Liver (tissue), 9 donors: ENCODE data around the gene CASP9. TPM values are rescaled to one million over a fixed set of nuclear protein-coding genes. Genes with fewer than 3 reads are reported as not detected.

Source experiments
- DNase-seq: peaks from one replicate; pipeline ENCODE4 v3.0.0-alpha.2; 2017; ENCODE audit warnings: low spot score
- H3K27ac ChIP-seq, 2 donors: one replicate each; pipeline ENCODE4 v1.7.0; 2013; ENCODE audit warnings: inconsistent platforms in 2 of 2, low read length in 2 of 2, control low read depth in 1 of 2, low read depth in 1 of 2, mild to moderate bottlenecking in 1 of 2
- H3K27me3 ChIP-seq, 4 donors: one replicate each; pipeline versions ENCODE4 v1.6.1 to v1.7.0; 2013; ENCODE audit warnings: low read length in 3 of 4, inconsistent platforms in 1 of 4, mild to moderate bottlenecking in 1 of 4, moderate library complexity in 1 of 4; ENCODE audit not compliant: control insufficient read depth in 4 of 4, insufficient read depth in 4 of 4
- H3K36me3 ChIP-seq, 4 donors: one replicate each; pipeline versions ENCODE4 v1.6.1 to v1.7.0; 2013; ENCODE audit warnings: low read length in 3 of 4, mild to moderate bottlenecking in 3 of 4, low read depth in 1 of 4, moderate library complexity in 1 of 4; ENCODE audit not compliant: control insufficient read depth in 4 of 4, insufficient read depth in 3 of 4
- H3K4me1 ChIP-seq, 4 donors: one replicate each; pipeline versions ENCODE4 v1.6.1 to v1.7.0; 2013; ENCODE audit warnings: low read length in 3 of 4, mild to moderate bottlenecking in 3 of 4, moderate library complexity in 1 of 4; ENCODE audit not compliant: control insufficient read depth in 4 of 4, insufficient read depth in 4 of 4
- H3K4me3 ChIP-seq, 3 donors: one replicate each; pipeline versions ENCODE4 v1.6.1 to v1.7.0; 2013; ENCODE audit warnings: low read length in 3 of 3, control low read depth in 1 of 3, low read depth in 1 of 3, mild to moderate bottlenecking in 1 of 3
- H3K9ac ChIP-seq, 2 donors: one replicate each; pipeline ENCODE4 v1.7.0; 2013; ENCODE audit warnings: low read length in 2 of 2, mild to moderate bottlenecking in 2 of 2, moderate library complexity in 2 of 2, control low read depth in 1 of 2, low read depth in 1 of 2
- H3K9me3 ChIP-seq, 4 donors: one replicate each; pipeline versions ENCODE4 v1.6.1 to v1.7.0; 2013; ENCODE audit warnings: low read length in 3 of 4; ENCODE audit not compliant: control insufficient read depth in 4 of 4
- FOXA1 ChIP-seq: IDR thresholded peaks from 2 replicates; pipeline ENCODE4 v1.6.1; 2016; ENCODE audit warnings: antibody characterized with exemption
- FOXA2 ChIP-seq: IDR thresholded peaks from 2 replicates; pipeline ENCODE4 v1.6.1; 2016; ENCODE audit warnings: antibody characterized with exemption
- HNF4A ChIP-seq, 2 donors: conservative IDR thresholded peaks; 2 replicates each; pipeline ENCODE4 v1.6.1; 2016; ENCODE audit warnings: antibody characterized with exemption in 2 of 2, mild to moderate bottlenecking in 2 of 2
- HNF4G ChIP-seq: IDR thresholded peaks from 2 replicates; pipeline ENCODE4 v1.6.1; 2016; ENCODE audit warnings: antibody characterized with exemption
- JUND ChIP-seq, 2 donors: IDR thresholded peaks; 2 replicates each; pipeline ENCODE4 v1.6.1; 2016; ENCODE audit warnings: antibody characterized with exemption in 2 of 2
- NR2F2 ChIP-seq: IDR thresholded peaks from 2 replicates; pipeline ENCODE4 v1.6.1; 2016; ENCODE audit warnings: antibody characterized with exemption
- RAD21 ChIP-seq, 2 donors: IDR thresholded peaks; 2 replicates each; pipeline ENCODE4 v1.6.1; 2016; ENCODE audit warnings: antibody characterized with exemption in 2 of 2, mild to moderate bottlenecking in 2 of 2
- RXRA ChIP-seq, 2 donors: IDR thresholded peaks; 2 replicates each; pipeline ENCODE4 v1.6.1; 2017 to 2018; ENCODE audit warnings: antibody characterized with exemption in 2 of 2, mild to moderate bottlenecking in 1 of 2
- SP1 ChIP-seq: IDR thresholded peaks from 2 replicates; pipeline ENCODE4 v1.6.1; 2018; ENCODE audit warnings: antibody characterized with exemption, mild to moderate bottlenecking
- TAF1 ChIP-seq: conservative IDR thresholded peaks from 2 replicates; pipeline ENCODE4 v1.6.1; 2016; ENCODE audit warnings: antibody characterized with exemption, mild to moderate bottlenecking
- YY1 ChIP-seq: IDR thresholded peaks from 2 replicates; pipeline ENCODE4 v1.6.1; 2016; ENCODE audit warnings: antibody characterized with exemption, mild to moderate bottlenecking
- WGBS: extraction: QIAGEN DNeasy Blood & Tissue Kit; methylation state at CpG from one replicate; pipeline ENCODE4 v1.1.7; 2013; 5-methylcytosine and 5-hydroxymethylcytosine counted together
- polyA plus RNA-seq, 2 donors: library from polyadenylated mRNA; stranded (reverse) in 1 of 2; unstranded in 1 of 2; fragments of 200-250 nt in 1 of 2; fragments of >200 nt in 1 of 2; fragmentation: Nextera tagmentation in 1 of 2; extraction: Ambion mirVana in 1 of 2; gene quantifications; one replicate each; pipeline versions ENCODE4 v1.2.1 to v1.2.3, GENCODE V29; 2013 to 2015
- total RNA-seq, 2 donors: library from RNA; depleted of rRNA; stranded (reverse); fragments of >200 nt; gene quantifications; one replicate each; pipeline ENCODE4 v1.2.3, GENCODE V29; 2014
- TF ChIP-seq, protein P1 (sequence below): fragments of 150-350 bp; IDR thresholded peaks from 2 replicates; pipeline ENCODE4 v1.5.1; 2017; ENCODE audit warnings: improper control_type of control experiment, low read depth, low read length; ENCODE audit not compliant: missing input control
- TF ChIP-seq, protein P2 (sequence below): IDR thresholded peaks from 2 replicates; pipeline ENCODE4 v1.6.1; 2016; ENCODE audit warnings: antibody characterized with exemption
- TF ChIP-seq, protein P3 (sequence below): IDR thresholded peaks from 2 replicates; pipeline ENCODE4 v1.6.1; 2016; ENCODE audit warnings: antibody characterized with exemption
- TF ChIP-seq, protein P4 (sequence below): IDR thresholded peaks from 2 replicates; pipeline ENCODE4 v1.6.1; 2016; ENCODE audit warnings: antibody characterized with exemption
- TF ChIP-seq, protein P5 (sequence below): IDR thresholded peaks from 2 replicates; pipeline ENCODE4 v1.6.1; 2016; ENCODE audit warnings: antibody characterized with exemption, mild to moderate bottlenecking
- donor health status: healthy.
- donor health status: healthy.
- donor health status: healthy.
- donor health status: healthy.
- donor health status: healthy.

CASP9 gene
- total and polyA plus RNA-seq, 4 donors: 2.8 to 5.8 (median 4.3) TPM

DNA sequence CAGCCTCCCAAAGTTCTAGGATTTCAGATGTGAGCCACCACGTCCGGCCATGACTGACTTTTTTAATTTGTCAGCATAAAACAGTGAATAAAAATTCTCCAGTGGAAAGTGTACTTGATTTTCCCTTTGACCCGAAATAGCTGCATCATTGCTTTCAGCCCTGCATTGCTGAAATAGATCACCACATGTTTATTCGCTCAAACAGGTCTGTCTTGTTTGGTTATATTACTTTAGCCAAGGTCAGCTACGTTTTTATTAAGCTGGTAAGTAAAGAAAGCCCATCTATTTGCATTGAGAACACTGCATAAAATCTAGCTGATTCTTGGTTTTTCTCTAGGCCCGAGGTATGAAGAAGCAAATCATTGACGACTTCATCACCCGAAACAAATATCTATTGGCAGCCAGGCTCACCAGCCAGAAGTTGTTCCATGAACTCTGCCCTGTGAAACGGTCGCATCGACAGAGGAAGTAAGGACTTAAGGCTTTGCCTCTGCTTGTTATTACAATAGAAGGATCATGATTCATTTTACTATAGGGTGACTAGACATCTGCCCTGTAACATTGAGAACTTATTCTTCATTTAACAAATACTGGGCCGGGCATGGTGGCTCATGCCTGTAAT lies 35.3 kb upstream of the CASP9 start (continued):
- TF ChIP-seq, protein P1, sequence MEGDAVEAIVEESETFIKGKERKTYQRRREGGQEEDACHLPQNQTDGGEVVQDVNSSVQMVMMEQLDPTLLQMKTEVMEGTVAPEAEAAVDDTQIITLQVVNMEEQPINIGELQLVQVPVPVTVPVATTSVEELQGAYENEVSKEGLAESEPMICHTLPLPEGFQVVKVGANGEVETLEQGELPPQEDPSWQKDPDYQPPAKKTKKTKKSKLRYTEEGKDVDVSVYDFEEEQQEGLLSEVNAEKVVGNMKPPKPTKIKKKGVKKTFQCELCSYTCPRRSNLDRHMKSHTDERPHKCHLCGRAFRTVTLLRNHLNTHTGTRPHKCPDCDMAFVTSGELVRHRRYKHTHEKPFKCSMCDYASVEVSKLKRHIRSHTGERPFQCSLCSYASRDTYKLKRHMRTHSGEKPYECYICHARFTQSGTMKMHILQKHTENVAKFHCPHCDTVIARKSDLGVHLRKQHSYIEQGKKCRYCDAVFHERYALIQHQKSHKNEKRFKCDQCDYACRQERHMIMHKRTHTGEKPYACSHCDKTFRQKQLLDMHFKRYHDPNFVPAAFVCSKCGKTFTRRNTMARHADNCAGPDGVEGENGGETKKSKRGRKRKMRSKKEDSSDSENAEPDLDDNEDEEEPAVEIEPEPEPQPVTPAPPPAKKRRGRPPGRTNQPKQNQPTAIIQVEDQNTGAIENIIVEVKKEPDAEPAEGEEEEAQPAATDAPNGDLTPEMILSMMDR: no peak

DNA sequence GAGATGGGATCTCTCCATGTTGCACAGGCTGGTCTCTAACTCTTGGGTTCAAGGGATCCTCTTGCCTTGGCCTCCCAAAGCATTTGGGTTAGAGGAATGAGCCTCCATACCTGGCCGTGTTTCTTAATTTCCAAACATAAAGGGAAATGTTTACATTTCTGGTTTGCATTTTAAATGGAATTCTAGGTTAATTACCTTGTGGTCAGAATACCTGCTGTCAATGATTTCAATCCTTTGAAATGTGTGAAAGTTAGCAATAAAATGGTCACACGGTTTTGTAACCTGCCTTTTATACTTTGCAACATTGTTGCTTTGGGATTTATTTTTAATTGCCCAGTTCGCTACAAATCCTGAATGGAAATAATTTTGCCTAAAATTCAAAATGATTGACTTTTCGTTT lies 34.5 kb upstream of the CASP9 start:
- H3K27ac ChIP-seq: no peak overlapping the region
- no peak for DNase-seq
- 91% methylated on average over 4 of the region's 4 CpGs for WGBS

DNA sequence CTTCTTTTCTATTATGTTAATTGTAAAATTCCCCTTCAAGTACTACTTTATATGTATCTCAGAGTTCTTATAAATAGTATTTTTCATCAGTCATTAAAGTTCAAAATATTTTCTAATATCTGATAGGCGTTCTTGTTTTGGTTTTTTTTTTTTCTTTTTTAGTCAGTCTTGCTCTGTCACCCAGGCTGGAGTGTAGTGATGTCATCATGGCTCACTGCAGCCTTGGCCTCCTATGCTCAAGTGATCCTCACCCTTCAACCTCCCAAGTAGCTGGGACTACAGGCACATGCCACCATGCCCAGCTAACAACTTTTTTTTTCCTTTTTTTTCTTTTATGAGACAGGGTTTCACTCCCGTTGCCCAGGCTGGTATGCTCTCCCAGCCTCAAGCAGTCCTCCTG lies 33.6 kb upstream of the CASP9 start:
- peaks cover 0 to 8% (median 4%) of the 10 kb centered on the region in 4 donors for H3K4me1 ChIP-seq
- WGBS: 93% methylated on average over 2 of the region's 2 CpGs
- no peak overlapping the region for H3K27ac ChIP-seq
- no peak for DNase-seq
- no peaks in the 10 kb centered on the region for H3K9me3 ChIP-seq
- no peak overlapping the region for H3K4me3 ChIP-seq
- no peaks in the 10 kb centered on the region for H3K27me3 ChIP-seq
- TF ChIP-seq JUND (IDR thresholded peaks at IDR 0.05) (no peak), SP1 (no peak), YY1 (no peak), RXRA (IDR thresholded peaks at IDR 0.05) (no peak), FOXA2 (no peak), HNF4A (conservative IDR thresholded peaks at IDR 0.05) (no peak), HNF4G (no peak), RAD21 (IDR thresholded peaks at IDR 0.05) (no peak), NR2F2 (no peak), FOXA1 (no peak)
- TF ChIP-seq, protein P2, sequence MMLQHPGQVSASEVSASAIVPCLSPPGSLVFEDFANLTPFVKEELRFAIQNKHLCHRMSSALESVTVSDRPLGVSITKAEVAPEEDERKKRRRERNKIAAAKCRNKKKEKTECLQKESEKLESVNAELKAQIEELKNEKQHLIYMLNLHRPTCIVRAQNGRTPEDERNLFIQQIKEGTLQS: no peak
- TF ChIP-seq, protein P3, sequence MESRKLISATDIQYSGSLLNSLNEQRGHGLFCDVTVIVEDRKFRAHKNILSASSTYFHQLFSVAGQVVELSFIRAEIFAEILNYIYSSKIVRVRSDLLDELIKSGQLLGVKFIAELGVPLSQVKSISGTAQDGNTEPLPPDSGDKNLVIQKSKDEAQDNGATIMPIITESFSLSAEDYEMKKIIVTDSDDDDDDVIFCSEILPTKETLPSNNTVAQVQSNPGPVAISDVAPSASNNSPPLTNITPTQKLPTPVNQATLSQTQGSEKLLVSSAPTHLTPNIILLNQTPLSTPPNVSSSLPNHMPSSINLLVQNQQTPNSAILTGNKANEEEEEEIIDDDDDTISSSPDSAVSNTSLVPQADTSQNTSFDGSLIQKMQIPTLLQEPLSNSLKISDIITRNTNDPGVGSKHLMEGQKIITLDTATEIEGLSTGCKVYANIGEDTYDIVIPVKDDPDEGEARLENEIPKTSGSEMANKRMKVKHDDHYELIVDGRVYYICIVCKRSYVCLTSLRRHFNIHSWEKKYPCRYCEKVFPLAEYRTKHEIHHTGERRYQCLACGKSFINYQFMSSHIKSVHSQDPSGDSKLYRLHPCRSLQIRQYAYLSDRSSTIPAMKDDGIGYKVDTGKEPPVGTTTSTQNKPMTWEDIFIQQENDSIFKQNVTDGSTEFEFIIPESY: no peak
- TF ChIP-seq, protein P4, sequence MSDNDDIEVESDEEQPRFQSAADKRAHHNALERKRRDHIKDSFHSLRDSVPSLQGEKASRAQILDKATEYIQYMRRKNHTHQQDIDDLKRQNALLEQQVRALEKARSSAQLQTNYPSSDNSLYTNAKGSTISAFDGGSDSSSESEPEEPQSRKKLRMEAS: no peak
- TF ChIP-seq, protein P5, sequence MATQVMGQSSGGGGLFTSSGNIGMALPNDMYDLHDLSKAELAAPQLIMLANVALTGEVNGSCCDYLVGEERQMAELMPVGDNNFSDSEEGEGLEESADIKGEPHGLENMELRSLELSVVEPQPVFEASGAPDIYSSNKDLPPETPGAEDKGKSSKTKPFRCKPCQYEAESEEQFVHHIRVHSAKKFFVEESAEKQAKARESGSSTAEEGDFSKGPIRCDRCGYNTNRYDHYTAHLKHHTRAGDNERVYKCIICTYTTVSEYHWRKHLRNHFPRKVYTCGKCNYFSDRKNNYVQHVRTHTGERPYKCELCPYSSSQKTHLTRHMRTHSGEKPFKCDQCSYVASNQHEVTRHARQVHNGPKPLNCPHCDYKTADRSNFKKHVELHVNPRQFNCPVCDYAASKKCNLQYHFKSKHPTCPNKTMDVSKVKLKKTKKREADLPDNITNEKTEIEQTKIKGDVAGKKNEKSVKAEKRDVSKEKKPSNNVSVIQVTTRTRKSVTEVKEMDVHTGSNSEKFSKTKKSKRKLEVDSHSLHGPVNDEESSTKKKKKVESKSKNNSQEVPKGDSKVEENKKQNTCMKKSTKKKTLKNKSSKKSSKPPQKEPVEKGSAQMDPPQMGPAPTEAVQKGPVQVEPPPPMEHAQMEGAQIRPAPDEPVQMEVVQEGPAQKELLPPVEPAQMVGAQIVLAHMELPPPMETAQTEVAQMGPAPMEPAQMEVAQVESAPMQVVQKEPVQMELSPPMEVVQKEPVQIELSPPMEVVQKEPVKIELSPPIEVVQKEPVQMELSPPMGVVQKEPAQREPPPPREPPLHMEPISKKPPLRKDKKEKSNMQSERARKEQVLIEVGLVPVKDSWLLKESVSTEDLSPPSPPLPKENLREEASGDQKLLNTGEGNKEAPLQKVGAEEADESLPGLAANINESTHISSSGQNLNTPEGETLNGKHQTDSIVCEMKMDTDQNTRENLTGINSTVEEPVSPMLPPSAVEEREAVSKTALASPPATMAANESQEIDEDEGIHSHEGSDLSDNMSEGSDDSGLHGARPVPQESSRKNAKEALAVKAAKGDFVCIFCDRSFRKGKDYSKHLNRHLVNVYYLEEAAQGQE: no peak
- H3K9ac ChIP-seq: no peak overlapping the region
- peaks cover 6 to 13% (median 7%) of the 10 kb centered on the region in 4 donors for H3K36me3 ChIP-seq

More for the DNA sequence above, 34.5 kb upstream of the CASP9 start:
- Histone ChIP-seq H3K36me3 (peaks cover 6 to 17% (median 9%) of the 10 kb centered on the region in 4 donors), H3K4me3 (no peak overlapping the region), H3K9me3 (no peaks in the 10 kb centered on the region), H3K27me3 (no peaks in the 10 kb centered on the region), H3K9ac (no peak overlapping the region), H3K4me1 (peaks cover 0 to 8% (median 4%) of the 10 kb centered on the region in 4 donors)
- TF ChIP-seq HNF4G (no peak), TAF1 (no peak), YY1 (no peak), RXRA (IDR thresholded peaks at IDR 0.05) (no peak), FOXA2 (no peak), RAD21 (IDR thresholded peaks at IDR 0.05) (no peak)
